ENCODE data around the gene SCYGR4. TPM values are rescaled to one million over a fixed set of nuclear protein-coding genes. Genes with fewer than 3 reads are reported as not detected.

The SCYGR4 gene
- total and polyA plus RNA-seq, 7 experiments from 2014 or later = not detected

- Mint-ChIP-seq H3K4me3 (no peak overlapping the region), H3K36me3 (no peaks in the 10 kb centered on the region), H3K9me3 (peaks cover 0 to 4% (median 0%) of the 10 kb centered on the region in 11 donors), H3K27me3 (peaks cover 0 to 11% (median 1%) of the 10 kb centered on the region in 5 donors), H3K27ac (no peak overlapping the region), H3K4me1 (no peaks in the 10 kb centered on the region)
- DNase-seq = no peak
- intact Hi-C loops (cut with micrococcal nuclease) = no loop called here
- CTCF ChIA-PET = no interaction called here
- no peak for ATAC-seq
- no peak overlapping the region for H3K4me3 ChIP-seq (ENCODE audit: low read length)
- POLR2A ChIA-PET = no interaction called here
- H3K36me3 ChIP-seq (ENCODE audit: control insufficient read depth in 2 of 3, insufficient read depth in 3 of 3, low read length in 3 of 3) = no peaks in the 10 kb centered on the region
- no peaks in the 10 kb centered on the region for H3K9me3 ChIP-seq (ENCODE audit: control insufficient read depth in 2 of 3, low read length in 3 of 3)
- no peak overlapping the region for H3K27ac ChIP-seq (ENCODE audit: low read depth, low read length)
- no peaks in the 10 kb centered on the region for H3K27me3 ChIP-seq (ENCODE audit: control insufficient read depth in 2 of 2, insufficient read depth in 2 of 2, low read length in 2 of 2)
- H3K4me1 ChIP-seq (ENCODE audit: control insufficient read depth in 2 of 2, insufficient read depth in 2 of 2, low read length in 2 of 2) = no peaks in the 10 kb centered on the region
These were observed 5.9 kb downstream of the SCYGR4 start for GRCh38 chr2:227623226-227623625.

GRCh38 chr2:227625420-227625819, 8.1 kb downstream of the SCYGR4 start:
- H3K27me3 ChIP-seq (ENCODE audit: control insufficient read depth in 2 of 2, insufficient read depth in 2 of 2, low read length in 2 of 2) = no peaks in the 10 kb centered on the region
- H3K4me3 Mint-ChIP-seq = no peak overlapping the region
- intact Hi-C loops (cut with micrococcal nuclease) = no loop called here

GRCh38 chr2:227626580-227627151, 9.4 kb downstream of the SCYGR4 start:
- peaks cover 0 to 18% (median 9%) of the 10 kb centered on the region in 5 donors for H3K27me3 Mint-ChIP-seq
- Histone ChIP-seq H3K4me1 (ENCODE audit: control insufficient read depth in 2 of 2, insufficient read depth in 2 of 2, low read length in 2 of 2) (no peaks in the 10 kb centered on the region), H3K27ac (ENCODE audit: low read depth, low read length) (no peak overlapping the region), H3K36me3 (ENCODE audit: control insufficient read depth in 2 of 3, insufficient read depth in 3 of 3, low read length in 3 of 3) (no peaks in the 10 kb centered on the region), H3K9me3 (ENCODE audit: control insufficient read depth in 2 of 3, low read length in 3 of 3) (no peaks in the 10 kb centered on the region), H3K4me3 (ENCODE audit: low read length) (no peak overlapping the region), H3K27me3 (ENCODE audit: control insufficient read depth in 2 of 2, insufficient read depth in 2 of 2, low read length in 2 of 2) (no peaks in the 10 kb centered on the region)
- DNase-seq (no peak), ATAC-seq (no peak)
- intact Hi-C loops (cut with micrococcal nuclease) = no loop called here
- H3K36me3 Mint-ChIP-seq = no peaks in the 10 kb centered on the region
- H3K27ac Mint-ChIP-seq = no peak overlapping the region
- ChIA-PET CTCF (interaction anchor here (0.6 kb wide), 1 partner anchor 1441 kb away, joined by 3 read pairs; no protein-coding TSS in a partner anchor), POLR2A (no interaction called here)
- no peaks in the 10 kb centered on the region for H3K4me1 Mint-ChIP-seq
- H3K4me3 Mint-ChIP-seq = no peak overlapping the region
- peaks cover 0 to 2% (median 0%) of the 10 kb centered on the region in 11 donors for H3K9me3 Mint-ChIP-seq

More at GRCh38 chr2:227625420-227625819, 8.1 kb downstream of the SCYGR4 start:
- no peak for ATAC-seq
- Histone ChIP-seq H3K9me3 (ENCODE audit: control insufficient read depth in 2 of 3, low read length in 3 of 3) (no peaks in the 10 kb centered on the region), H3K36me3 (ENCODE audit: control insufficient read depth in 2 of 3, insufficient read depth in 3 of 3, low read length in 3 of 3) (no peaks in the 10 kb centered on the region), H3K4me1 (ENCODE audit: control insufficient read depth in 2 of 2, insufficient read depth in 2 of 2, low read length in 2 of 2) (no peaks in the 10 kb centered on the region), H3K27ac (ENCODE audit: low read depth, low read length) (no peak overlapping the region), H3K4me3 (ENCODE audit: low read length) (no peak overlapping the region)
- POLR2A ChIA-PET = no interaction called here
- H3K27me3 Mint-ChIP-seq = peaks cover 0 to 13% (median 8%) of the 10 kb centered on the region in 5 donors
- no peaks in the 10 kb centered on the region for H3K36me3 Mint-ChIP-seq
- peaks cover 0 to 2% (median 0%) of the 10 kb centered on the region in 11 donors for H3K9me3 Mint-ChIP-seq
- no peak for DNase-seq
- H3K4me1 Mint-ChIP-seq = no peaks in the 10 kb centered on the region
- CTCF ChIA-PET = no interaction called here
- H3K27ac Mint-ChIP-seq = no peak overlapping the region

GRCh38 chr2:227627769-227628168, 10.5 kb downstream of the SCYGR4 start:
- Histone ChIP-seq H3K36me3 (ENCODE audit: control insufficient read depth in 2 of 3, insufficient read depth in 3 of 3, low read length in 3 of 3) (no peaks in the 10 kb centered on the region), H3K9me3 (ENCODE audit: control insufficient read depth in 2 of 3, low read length in 3 of 3) (no peaks in the 10 kb centered on the region), H3K4me3 (ENCODE audit: low read length) (no peak overlapping the region), H3K4me1 (ENCODE audit: control insufficient read depth in 2 of 2, insufficient read depth in 2 of 2, low read length in 2 of 2) (no peaks in the 10 kb centered on the region), H3K27ac (ENCODE audit: low read depth, low read length) (no peak overlapping the region), H3K27me3 (ENCODE audit: control insufficient read depth in 2 of 2, insufficient read depth in 2 of 2, low read length in 2 of 2) (no peaks in the 10 kb centered on the region)
- no peak for DNase-seq
- H3K27me3 Mint-ChIP-seq = peaks cover 0 to 18% (median 9%) of the 10 kb centered on the region in 5 donors
- peaks cover 0 to 2% (median 0%) of the 10 kb centered on the region in 11 donors for H3K9me3 Mint-ChIP-seq
- H3K36me3 Mint-ChIP-seq = no peaks in the 10 kb centered on the region
- no peak overlapping the region for H3K4me3 Mint-ChIP-seq
- ATAC-seq = no peak
- ChIA-PET POLR2A (no interaction called here), CTCF (no interaction called here)
- H3K27ac Mint-ChIP-seq = no peak overlapping the region
- intact Hi-C loops (cut with micrococcal nuclease) = no loop called here
- no peaks in the 10 kb centered on the region for H3K4me1 Mint-ChIP-seq

- H3K36me3 Mint-ChIP-seq = no peaks in the 10 kb centered on the region
- intact Hi-C loops (cut with micrococcal nuclease) = no loop called here
- H3K27me3 ChIP-seq (ENCODE audit: control insufficient read depth in 2 of 2, insufficient read depth in 2 of 2, low read length in 2 of 2) = no peaks in the 10 kb centered on the region
- H3K36me3 ChIP-seq (ENCODE audit: control insufficient read depth in 2 of 3, insufficient read depth in 3 of 3, low read length in 3 of 3) = no peaks in the 10 kb centered on the region
- H3K27ac ChIP-seq (ENCODE audit: low read depth, low read length) = no peak overlapping the region
- no peak overlapping the region for H3K27ac Mint-ChIP-seq
- no peaks in the 10 kb centered on the region for H3K9me3 ChIP-seq (ENCODE audit: control insufficient read depth in 2 of 3, low read length in 3 of 3)
- H3K4me3 Mint-ChIP-seq = no peak overlapping the region
- H3K27me3 Mint-ChIP-seq = peaks cover 0 to 18% (median 9%) of the 10 kb centered on the region in 5 donors
- CTCF ChIA-PET = no interaction called here
- ATAC-seq (no peak), DNase-seq (no peak)
- POLR2A ChIA-PET = no interaction called here
- no peaks in the 10 kb centered on the region for H3K4me1 Mint-ChIP-seq
- no peaks in the 10 kb centered on the region for H3K4me1 ChIP-seq (ENCODE audit: control insufficient read depth in 2 of 2, insufficient read depth in 2 of 2, low read length in 2 of 2)
- H3K4me3 ChIP-seq (ENCODE audit: low read length) = no peak overlapping the region
- H3K9me3 Mint-ChIP-seq = no peaks in the 10 kb centered on the region
These were observed 12.1 kb downstream of the SCYGR4 start for GRCh38 chr2:227629435-227629834.

- H3K9me3 Mint-ChIP-seq = no peaks in the 10 kb centered on the region
- Histone ChIP-seq H3K4me3 (ENCODE audit: low read length) (no peak overlapping the region), H3K9me3 (ENCODE audit: control insufficient read depth in 2 of 3, low read length in 3 of 3) (no peaks in the 10 kb centered on the region), H3K36me3 (ENCODE audit: control insufficient read depth in 2 of 3, insufficient read depth in 3 of 3, low read length in 3 of 3) (no peaks in the 10 kb centered on the region), H3K4me1 (ENCODE audit: control insufficient read depth in 2 of 2, insufficient read depth in 2 of 2, low read length in 2 of 2) (no peaks in the 10 kb centered on the region), H3K27ac (ENCODE audit: low read depth, low read length) (no peak overlapping the region), H3K27me3 (ENCODE audit: control insufficient read depth in 2 of 2, insufficient read depth in 2 of 2, low read length in 2 of 2) (no peaks in the 10 kb centered on the region)
- H3K4me1 Mint-ChIP-seq = no peaks in the 10 kb centered on the region
- intact Hi-C loops (cut with micrococcal nuclease) = no loop called here
- ChIA-PET CTCF (no interaction called here), POLR2A (no interaction called here)
- no peak overlapping the region for H3K27ac Mint-ChIP-seq
- DNase-seq = no peak
- peaks cover 0 to 20% (median 9%) of the 10 kb centered on the region in 5 donors for H3K27me3 Mint-ChIP-seq
- no peak overlapping the region for H3K4me3 Mint-ChIP-seq
- ATAC-seq = no peak
- H3K36me3 Mint-ChIP-seq = no peaks in the 10 kb centered on the region
These were observed 13.0 kb downstream of the SCYGR4 start for GRCh38 chr2:227630322-227630721.

GRCh38 chr2:227632827-227633226, 15.5 kb downstream of the SCYGR4 start:
- no peaks in the 10 kb centered on the region for H3K9me3 ChIP-seq (ENCODE audit: control insufficient read depth in 2 of 3, low read length in 3 of 3)
- Mint-ChIP-seq H3K27ac (no peak overlapping the region), H3K9me3 (no peaks in the 10 kb centered on the region), H3K27me3 (peaks cover 0 to 21% (median 9%) of the 10 kb centered on the region in 5 donors), H3K4me3 (no peak overlapping the region), H3K4me1 (no peaks in the 10 kb centered on the region), H3K36me3 (no peaks in the 10 kb centered on the region)
- H3K4me3 ChIP-seq (ENCODE audit: low read length) = no peak overlapping the region
- DNase-seq (no peak), ATAC-seq (no peak)
- ChIA-PET CTCF (no interaction called here), POLR2A (no interaction called here)
- no peak overlapping the region for H3K27ac ChIP-seq (ENCODE audit: low read depth, low read length)
- intact Hi-C loops (cut with micrococcal nuclease) = no loop called here
- no peaks in the 10 kb centered on the region for H3K36me3 ChIP-seq (ENCODE audit: control insufficient read depth in 2 of 3, insufficient read depth in 3 of 3, low read length in 3 of 3)
- no peaks in the 10 kb centered on the region for H3K27me3 ChIP-seq (ENCODE audit: control insufficient read depth in 2 of 2, insufficient read depth in 2 of 2, low read length in 2 of 2)
- no peaks in the 10 kb centered on the region for H3K4me1 ChIP-seq (ENCODE audit: control insufficient read depth in 2 of 2, insufficient read depth in 2 of 2, low read length in 2 of 2)

All from naive thymus-derived CD4-positive, alpha-beta T cell (primary cell).